GM18870 (cell line): ENCODE measurements around the gene SPAG4.

Experiments
- ATAC-seq: cut with Tn5 transposase; IDR thresholded peaks from one replicate; pipeline ENCODE4 v1.9.1; 2021; ENCODE audit warnings: moderate library complexity; ENCODE audit not compliant: unreplicated experiment

SPAG4 gene

GRCh38 chr20:35598899-35599775 lies 16.5 kb upstream of the SPAG4 start:
- ATAC-seq = no peak

- ATAC-seq = no peak
Observed at GRCh38 chr20:35599776-35600120, 15.9 kb upstream of the SPAG4 start.

GRCh38 chr20:35600176-35600992 lies 15.2 kb upstream of the SPAG4 start:
- no peak for ATAC-seq

GRCh38 chr20:35600993-35601973 lies 14.3 kb upstream of the SPAG4 start:
- no peak for ATAC-seq

- no peak for ATAC-seq
Observed at GRCh38 chr20:35601990-35602389, 13.6 kb upstream of the SPAG4 start.

GRCh38 chr20:35602851-35603495 lies 12.7 kb upstream of the SPAG4 start:
- ATAC-seq = no peak

GRCh38 chr20:35603695-35604448 lies 11.8 kb upstream of the SPAG4 start:
- ATAC-seq = no peak

- ATAC-seq = no peak
Observed at GRCh38 chr20:35604449-35604747, 11.2 kb upstream of the SPAG4 start.

- ATAC-seq = no peak
Observed at GRCh38 chr20:35606127-35606526, 9.5 kb upstream of the SPAG4 start.

GRCh38 chr20:35607003-35607735 lies 8.5 kb upstream of the SPAG4 start:
- no peak for ATAC-seq

- ATAC-seq = no peak
Observed at GRCh38 chr20:35610833-35611427, 4.7 kb upstream of the SPAG4 start.

- no peak for ATAC-seq
Observed at GRCh38 chr20:35611482-35611881, 4.1 kb upstream of the SPAG4 start.

GRCh38 chr20:35616465-35617396 lies 1.1 kb downstream of the SPAG4 start:
- peak; percentile 82 for ATAC-seq

GRCh38 chr20:35617397-35618262 lies 2.0 kb downstream of the SPAG4 start:
- no peak for ATAC-seq

GRCh38 chr20:35618263-35619131 lies 2.9 kb downstream of the SPAG4 start:
- ATAC-seq = no peak
